H54 (cell line): ENCODE measurements around the gene DEFB119.
"Not testable (repeated sequence)": the region's sequence is repeated elsewhere in the genome, so short reads cannot be mapped to it uniquely, and the experiment has no call there.

ENCODE experiments used
- DNase-seq: peaks from one replicate; pipeline ENCODE4 v3.0.0; 2011; ENCODE audit warnings: low spot score, mixed read lengths; ENCODE audit not compliant: insufficient read length
- FAIRE-seq: peaks from 3 replicates; lab custom pipeline; 2011; peaks lifted over from hg19 to GRCh38; lab: Jason Lieb, UNC
- POLR2A ChIP-seq: IDR thresholded peaks from 2 replicates; pipeline ENCODE4 v1.6.1; 2011; ENCODE audit warnings: low read depth, mild to moderate bottlenecking, low read length

Gene DEFB119, protein sequence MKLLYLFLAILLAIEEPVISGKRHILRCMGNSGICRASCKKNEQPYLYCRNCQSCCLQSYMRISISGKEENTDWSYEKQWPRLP

DNA sequence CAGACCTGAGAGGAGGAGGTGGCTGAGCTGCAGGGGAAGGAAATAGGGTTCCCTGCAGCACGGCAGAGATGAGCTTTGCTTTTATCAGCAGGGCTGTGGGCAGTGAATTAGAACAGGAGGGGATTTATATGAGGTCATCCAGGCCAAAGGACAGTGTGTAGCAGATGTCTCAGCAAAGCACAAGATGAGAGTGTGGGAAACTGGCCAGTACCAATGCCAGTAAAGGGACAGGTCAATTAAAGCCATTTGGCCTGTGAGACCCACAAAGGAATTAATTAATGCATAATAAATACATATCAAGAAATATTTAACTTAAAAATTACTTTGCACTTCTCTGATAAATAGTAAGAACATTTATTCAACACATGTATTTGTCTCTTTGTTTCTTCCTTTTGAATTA lies at the start of gene DEFB119:
TSS of gene DEFB119 (minus strand) at position 101 of the 400 bp plus-strand sequence. CDS start 107 bp downstream, outside the sequence.
- DNase-seq, result no peak
- no peak for TF ChIP-seq POLR2A
- no peak for FAIRE-seq

DNA sequence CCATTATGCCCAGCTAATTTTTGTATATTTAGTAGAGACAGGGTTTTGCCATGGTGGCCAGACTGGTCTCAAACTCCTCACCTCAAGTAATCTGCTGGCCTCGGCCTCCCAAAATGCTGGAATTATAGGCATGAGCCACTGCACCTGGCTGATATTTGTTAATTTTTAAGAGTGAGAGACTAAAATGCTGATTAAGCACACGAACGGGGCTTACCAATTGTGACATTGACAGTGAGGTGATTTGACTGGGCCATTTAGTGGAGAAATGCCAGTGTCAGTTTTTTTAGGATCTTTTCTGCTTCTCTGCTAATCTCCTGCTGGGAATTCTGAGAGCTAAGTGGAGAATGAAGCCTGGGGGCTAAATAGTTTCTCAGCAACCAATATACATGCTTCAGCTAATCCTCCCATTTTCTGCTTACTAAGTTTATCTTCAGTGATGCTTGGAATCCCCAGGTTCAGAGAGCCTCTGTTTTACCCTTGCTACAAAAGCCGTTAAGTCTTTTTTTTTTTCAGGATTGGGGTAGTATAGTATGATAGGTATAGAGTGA lies 40.3 kb upstream of the DEFB119 start:
- FAIRE-seq (no peak), DNase-seq (no peak)
- TF ChIP-seq POLR2A, result no peak

DNA sequence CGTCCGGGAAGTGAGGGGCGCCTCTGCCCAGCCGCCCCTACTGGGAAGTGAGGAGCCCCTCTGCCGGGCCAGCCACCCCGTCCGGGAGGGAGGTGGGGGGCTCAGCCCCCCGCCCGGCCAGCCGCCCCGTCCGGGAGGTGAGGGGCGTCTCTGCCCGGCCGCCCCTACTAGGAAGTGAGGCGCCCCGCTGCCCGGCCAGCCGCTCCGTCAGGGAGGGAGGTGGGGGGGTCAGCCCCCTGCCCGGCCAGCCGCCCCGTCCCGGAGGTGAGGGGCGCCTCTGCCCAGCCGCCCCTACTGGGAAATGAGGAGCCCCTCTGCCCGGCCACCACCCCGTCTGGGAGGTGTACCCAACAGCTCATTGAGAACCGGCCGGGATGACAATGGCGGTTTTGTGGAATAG lies 37.2 kb upstream of the DEFB119 start:
- FAIRE-seq, DNase-seq: not testable (repeated sequence)

DNA sequence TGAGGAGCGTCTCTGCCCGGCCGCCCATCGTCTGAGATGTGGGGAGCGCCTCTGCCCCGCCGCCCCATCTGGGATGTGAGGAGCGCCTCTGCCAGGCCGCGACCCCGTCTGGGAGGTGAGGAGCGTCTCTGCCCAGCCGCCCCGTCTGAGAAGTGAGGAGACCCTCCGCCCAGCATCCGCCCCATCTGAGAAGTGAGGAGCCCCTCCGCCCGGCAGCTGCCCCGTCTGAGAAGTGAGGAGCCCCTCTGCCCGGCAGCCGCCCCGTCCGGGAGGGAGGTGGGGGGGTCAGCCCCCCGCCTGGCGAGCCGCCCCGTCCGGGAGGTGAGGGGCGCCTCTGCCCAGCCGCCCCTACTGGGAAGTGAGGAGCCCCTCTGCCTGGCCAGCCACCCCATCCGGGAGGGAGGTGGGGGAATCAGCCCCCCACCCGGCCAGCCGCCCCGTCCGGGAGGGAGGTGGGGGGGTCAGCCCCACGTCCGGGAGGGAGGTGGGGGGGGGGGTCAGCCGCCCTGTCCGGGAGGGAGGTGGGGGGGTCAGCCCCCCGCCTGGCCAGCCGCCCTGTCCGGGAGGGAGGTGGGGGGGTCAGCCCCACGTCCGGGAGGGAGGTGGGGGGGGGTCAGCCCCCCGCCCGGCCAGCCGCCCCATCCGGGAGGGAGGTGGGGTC lies 36.6 kb upstream of the DEFB119 start:
- not testable (repeated sequence) for FAIRE-seq, DNase-seq

DNA sequence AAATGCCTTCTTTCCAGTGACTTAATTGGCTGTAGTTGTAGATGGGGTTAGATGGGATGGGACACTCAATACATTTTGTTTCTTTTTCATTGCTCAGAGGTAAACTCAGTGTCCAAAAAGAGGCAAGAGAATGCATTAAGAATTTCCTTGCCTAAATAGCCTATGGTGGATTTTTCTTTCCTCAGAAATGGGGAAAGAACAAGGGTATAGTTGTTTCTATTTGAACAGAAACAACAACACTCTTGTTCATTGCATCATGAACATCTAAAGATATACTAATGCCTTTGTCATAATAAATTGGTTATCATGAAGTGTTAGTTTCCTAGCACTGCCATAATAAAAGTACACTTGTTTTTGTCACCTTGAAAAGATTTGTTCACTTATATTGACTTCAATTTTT lies 35.4 kb upstream of the DEFB119 start:
- no peak for FAIRE-seq
- TF ChIP-seq POLR2A, result no peak
- DNase-seq, result no peak

DNA sequence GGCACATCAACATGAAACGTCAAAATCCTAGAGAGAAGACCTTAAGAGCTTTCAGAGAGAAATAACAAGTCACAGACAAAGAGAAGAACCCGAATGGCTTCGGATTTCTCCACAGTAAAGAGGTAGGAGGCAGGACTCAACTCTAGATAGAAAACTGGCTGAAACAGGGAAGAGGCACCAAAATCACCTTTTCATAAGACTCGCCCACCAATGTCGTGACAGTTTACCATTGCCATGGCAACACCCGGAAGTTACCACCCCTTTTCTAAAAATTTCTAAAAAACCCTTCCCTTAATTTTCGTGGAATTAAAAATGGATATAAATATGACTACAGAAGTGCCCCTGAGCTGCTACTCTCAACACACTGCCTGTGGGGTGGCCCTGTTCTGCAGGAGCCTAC lies 27.9 kb upstream of the DEFB119 start:
- TF ChIP-seq POLR2A, result no peak
- no peak for DNase-seq
- FAIRE-seq, result no peak

DNA sequence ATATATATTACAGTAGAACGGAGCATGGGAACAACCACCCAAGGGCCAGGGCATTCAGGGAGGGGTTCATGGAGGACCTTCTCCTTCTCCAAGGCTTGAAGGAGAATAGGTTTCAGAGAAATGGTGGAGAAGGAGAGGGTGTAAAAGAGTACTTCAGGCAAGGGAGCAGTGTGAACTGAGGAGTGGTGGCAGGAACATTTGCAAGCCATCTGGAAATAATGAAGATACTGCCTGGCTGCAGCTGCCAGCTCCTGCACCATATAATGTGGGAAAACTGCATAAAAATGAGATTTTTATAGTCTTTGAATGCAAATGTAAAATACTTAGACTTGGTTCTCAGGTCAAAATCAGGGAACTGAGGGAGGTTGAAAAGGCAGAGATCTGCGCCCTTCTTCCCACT lies 25.3 kb upstream of the DEFB119 start:
- no peak for DNase-seq
- FAIRE-seq, result no peak
- no peak for TF ChIP-seq POLR2A

DNA sequence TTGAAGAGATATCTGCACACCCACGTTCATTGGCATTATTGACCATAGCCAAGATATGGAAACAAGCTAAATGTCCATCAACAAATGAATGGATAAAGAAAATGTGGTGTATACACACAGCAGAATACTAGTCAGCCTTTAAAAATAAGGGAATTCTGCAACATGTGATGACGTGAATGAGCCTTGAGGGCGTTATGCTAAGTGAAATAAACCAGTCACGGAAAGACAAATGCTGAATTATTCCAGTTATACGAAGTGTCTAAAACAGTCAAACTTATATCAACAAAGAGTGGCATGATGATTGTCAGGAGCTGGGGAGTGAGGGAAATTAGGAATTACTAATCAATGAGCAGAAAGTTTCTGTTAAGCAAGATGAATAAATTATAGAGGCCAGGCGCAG lies 24.0 kb upstream of the DEFB119 start:
- TF ChIP-seq POLR2A, result no peak
- no peak for DNase-seq
- FAIRE-seq, result no peak

DNA sequence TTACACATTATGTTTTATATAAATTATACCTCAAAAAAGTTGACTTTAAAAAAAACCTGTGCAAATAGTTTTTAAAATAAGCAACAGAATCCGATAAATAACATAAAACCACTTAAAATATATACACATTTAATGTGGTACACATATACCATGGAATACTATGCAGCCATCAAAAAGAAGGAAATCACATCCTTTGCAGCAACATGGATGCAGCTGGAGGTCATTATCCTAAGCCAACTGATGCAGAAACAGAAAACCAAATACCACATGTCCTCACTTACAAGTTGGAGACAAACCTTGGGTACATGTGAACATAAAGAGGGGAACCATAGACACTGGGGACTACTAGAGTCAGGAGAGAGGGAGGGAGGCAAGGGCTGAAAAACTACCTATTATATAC lies 19.6 kb upstream of the DEFB119 start:
- DNase-seq (no peak), FAIRE-seq (no peak)
- TF ChIP-seq POLR2A, result no peak

DNA sequence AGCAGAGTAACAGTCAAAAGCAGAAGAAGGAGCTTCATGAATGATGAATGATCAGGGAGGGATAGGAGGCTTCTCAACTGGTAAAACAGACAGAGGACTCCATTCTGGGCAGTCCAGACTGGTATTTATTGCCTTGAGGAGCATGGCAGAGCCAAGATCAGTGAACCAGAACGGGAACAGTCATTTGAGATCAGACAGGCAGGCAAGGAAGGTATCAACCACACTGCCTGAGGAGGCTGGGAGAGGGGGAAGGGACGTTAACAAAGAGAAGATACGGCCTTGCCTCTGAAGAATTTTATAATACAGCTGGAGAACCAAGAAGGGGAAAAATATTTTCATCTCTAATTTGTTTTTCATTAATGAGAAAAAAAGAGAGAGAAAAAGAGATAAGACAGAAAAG lies 15.7 kb upstream of the DEFB119 start, which contains the start of gene DEFB121:
TSS of gene DEFB121 (minus strand) at position 101 of the 400 bp plus-strand sequence. CDS start at position 38, 63 bp downstream.
- DNase-seq (no peak), FAIRE-seq (no peak)
- no peak for TF ChIP-seq POLR2A

DNA sequence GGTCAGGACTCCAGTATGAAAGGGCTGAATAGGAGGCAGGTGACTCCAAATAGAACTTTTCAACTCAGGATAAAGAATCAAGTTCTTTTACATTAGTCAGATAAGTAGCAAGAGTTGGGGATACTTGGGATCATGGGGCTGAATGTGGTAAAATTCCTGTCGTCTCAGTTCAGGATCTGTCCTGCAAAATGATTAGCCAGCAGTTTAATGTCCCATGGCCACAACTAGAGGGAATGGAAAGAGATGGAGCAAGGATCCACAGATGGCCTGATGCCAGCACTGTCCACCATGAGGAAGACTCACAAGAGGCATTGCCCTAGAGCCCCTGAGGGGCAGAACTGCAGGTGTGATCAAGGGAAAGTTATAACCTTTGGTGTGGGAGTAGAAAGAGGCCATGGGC lies 13.5 kb upstream of the DEFB119 start:
- no peak for DNase-seq
- TF ChIP-seq POLR2A, result no peak
- no peak for FAIRE-seq

DNA sequence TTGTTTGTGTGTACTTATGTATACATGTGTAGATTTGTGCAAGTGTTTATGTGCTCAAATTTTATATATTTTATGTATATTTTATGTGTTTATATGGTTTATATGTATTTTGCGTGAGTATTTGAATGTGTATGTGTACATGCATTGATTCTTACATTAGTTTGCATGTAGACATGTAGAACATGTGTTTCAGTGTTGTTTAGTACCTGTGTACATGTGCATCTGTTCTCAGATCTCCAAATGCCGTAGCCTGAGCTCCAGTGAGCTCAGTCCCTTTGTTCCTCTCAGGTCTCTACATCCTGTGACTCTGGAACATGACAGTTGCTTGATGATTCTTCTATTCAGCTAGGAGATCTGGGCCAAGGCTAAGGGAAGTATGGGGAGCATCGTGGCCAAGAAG lies 4.5 kb upstream of the DEFB119 start:
- TF ChIP-seq POLR2A, result no peak
- no peak for DNase-seq
- no peak for FAIRE-seq

DNA sequence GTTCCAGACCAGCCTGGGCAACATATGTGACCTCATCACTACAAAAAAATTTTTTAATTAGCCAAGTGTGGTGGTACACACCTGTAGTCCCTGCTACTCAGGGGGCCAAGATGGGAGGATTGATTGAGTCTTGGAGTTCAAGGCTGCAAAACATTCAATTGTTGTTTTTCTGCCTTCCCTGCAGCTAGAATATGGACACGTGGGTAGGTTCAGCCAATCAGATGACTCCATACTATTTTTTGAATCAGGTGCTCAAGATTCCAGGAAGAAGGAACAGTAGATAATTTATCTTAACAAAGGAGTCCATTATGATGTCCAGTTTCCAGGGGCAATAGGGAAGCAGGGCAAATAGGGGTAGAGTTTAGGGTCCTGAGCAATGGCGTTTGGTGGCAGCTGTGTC lies 2.4 kb upstream of the DEFB119 start:
- no peak for TF ChIP-seq POLR2A
- FAIRE-seq (no peak), DNase-seq (no peak)

DNA sequence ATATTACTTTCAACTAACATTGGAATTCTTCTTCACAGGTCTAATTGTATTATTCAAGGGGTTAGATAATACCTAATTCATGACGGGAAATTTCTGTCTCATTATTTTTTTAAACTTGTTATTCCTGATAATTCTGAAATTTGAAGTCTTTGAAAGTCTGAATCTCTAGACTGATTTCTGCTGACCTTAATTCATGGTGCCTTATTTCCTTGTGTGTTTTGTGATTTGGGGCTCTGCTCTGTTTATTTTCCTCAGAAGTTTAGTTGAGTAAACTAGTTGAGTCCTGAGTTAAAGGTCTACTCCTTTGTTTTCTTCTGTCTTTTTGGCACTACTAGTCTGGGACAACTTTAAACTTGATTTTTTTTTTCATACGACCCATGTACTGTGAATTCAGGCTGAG lies 16.0 kb downstream of the DEFB119 start:
- no peak for DNase-seq
- FAIRE-seq, result no peak
- no peak for TF ChIP-seq POLR2A

DNA sequence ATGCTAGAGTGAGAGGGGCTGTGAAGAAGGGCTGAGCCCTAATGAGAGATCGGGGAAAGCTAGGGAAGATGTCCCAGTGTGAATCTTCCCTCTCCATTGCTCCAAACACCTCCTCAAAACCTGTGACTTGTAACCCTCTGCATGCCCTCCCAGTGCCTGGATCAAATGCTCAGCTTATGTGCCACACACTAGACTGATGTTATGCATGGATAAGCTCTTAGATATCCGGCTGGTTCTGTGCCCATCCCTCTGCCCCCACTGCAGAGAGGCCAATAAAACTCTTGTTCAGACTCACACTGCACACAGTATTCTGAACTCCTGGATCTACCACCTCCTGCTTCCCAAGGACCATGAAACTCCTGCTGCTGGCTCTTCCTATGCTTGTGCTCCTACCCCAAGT lies 22.1 kb downstream of the DEFB119 start, which contains the start of gene DEFB118:
TSS of gene DEFB118 (plus strand) at position 301 of the 400 bp plus-strand sequence. CDS start at position 351, 50 bp downstream.
- DNase-seq (no peak), FAIRE-seq (no peak)
- no peak for TF ChIP-seq POLR2A

DNA sequence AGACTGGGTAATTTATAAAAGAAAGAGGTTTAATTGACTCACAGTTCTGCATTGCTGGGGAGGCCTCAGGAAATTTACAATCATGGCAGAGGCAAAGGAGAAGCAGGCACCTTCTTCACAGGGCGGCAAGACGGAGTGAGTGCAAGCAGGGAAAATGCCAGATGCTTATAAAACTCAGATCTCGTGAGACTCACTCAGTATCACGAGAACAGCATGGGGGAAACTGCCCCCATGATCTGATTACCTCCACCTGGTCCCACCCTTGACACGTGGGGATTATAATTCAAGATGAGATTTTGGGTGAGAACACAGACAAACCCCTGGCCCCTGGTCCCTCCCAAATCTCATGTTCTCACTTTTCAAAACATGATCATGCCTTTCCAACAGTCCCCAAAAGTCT lies 26.1 kb downstream of the DEFB119 start:
- DNase-seq, FAIRE-seq: not testable (repeated sequence)
